SK-N-MC (cell line): ENCODE results near the gene PRPF4.

ENCODE experiments used
- EZH2 ChIP-seq: fragments of 200-600 bp; sonication (generic); IDR thresholded peaks from one replicate; pipeline ENCODE4 v1.6.1; 2017; ENCODE audit warnings: antibody characterized with exemption
- FOXP2 ChIP-seq: optimal IDR thresholded peaks from 2 replicates; pipeline ENCODE3; 2011; ENCODE audit warnings: mild to moderate bottlenecking, moderate library complexity; ENCODE audit not compliant: insufficient read depth; ENCODE audit errors: extremely low read length, control extremely low read depth
- POLR2AphosphoS5 ChIP-seq: IDR thresholded peaks from 2 replicates; pipeline ENCODE4 v1.6.1; 2012; ENCODE audit warnings: mild to moderate bottlenecking, low read depth, low read length, borderline replicate concordance

DNA sequence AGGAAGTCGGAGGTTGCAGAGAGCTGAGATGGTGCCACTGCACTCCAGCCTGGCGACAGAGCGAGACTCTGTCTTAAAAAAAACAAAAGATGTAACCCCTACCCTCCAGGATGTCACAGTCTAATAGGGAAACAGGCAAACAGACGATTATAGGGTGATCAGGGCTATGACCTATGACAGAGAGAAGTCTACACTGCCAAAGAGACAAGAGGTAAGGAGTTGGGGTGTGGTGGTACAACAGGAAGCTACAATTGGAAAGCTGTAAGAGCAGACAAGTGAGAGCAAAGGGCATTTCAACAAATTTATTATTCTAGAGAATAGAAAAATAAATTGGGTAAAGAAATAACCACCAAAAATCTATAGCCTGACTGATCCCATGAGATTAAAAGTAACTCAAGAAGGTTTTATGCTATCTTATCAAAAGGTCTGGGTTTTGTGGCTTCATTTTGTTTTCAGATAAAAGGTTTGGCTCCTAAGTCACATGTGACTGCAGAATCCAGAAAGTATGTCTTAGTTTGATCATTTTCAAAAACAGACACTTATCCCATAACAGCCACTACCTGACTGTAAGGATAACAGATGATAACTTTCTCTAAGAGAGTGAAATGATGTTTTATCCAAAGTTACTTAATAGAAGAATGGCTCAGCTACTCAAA, 7.4 kb upstream of the PRPF4 start:
- TF ChIP-seq POLR2AphosphoS5 = no peak
- TF ChIP-seq EZH2 = no peak
- TF ChIP-seq FOXP2 = no peak
